GM23338 (cell line): ENCODE results near the gene TAGLN2. TPM values are rescaled to one million over a fixed set of nuclear protein-coding genes. Genes with fewer than 3 reads are reported as not detected.

Experiments used
- ATAC-seq: fragments of 200-7000 bp; cut with Tn5 transposase; 3 replicates; pipeline ENCODE4 v1.9.1; 2020
- DNase-seq: peaks from one replicate; pipeline ENCODE4 v3.0.0-alpha.2; 2015; ENCODE audit warnings: low spot score
- H2AFZ ChIP-seq: fragments of 200-600 bp; sonication (generic); 2 replicates; pipeline ENCODE4 v1.8.0; 2016; ENCODE audit warnings: antibody characterized with exemption, mild to moderate bottlenecking, moderate library complexity
- H3F3A ChIP-seq: fragments of 200-600 bp; sonication (generic); replicated peaks from 2 replicates; pipeline ENCODE4 v1.8.0; 2017; ENCODE audit warnings: antibody characterized with exemption, mixed run types, low read depth
- H3K27ac ChIP-seq: fragments of 200-600 bp; sonication (generic); 2 replicates; pipeline ENCODE4 v1.6.1; 2016; ENCODE audit warnings: low read depth
- H3K27me3 ChIP-seq: fragments of 200-600 bp; sonication (generic); 2 replicates; pipeline ENCODE4 v1.8.0; 2016; ENCODE audit warnings: mild to moderate bottlenecking, mixed run types, moderate library complexity; ENCODE audit not compliant: insufficient read depth
- H3K36me3 ChIP-seq: fragments of 200-600 bp; sonication (generic); 2 replicates; pipeline ENCODE4 v1.8.0; 2016; ENCODE audit warnings: mild to moderate bottlenecking; ENCODE audit not compliant: insufficient read depth
- H3K4me1 ChIP-seq: fragments of 200-600 bp; sonication (generic); 2 replicates; pipeline ENCODE4 v1.8.0; 2016; ENCODE audit warnings: mild to moderate bottlenecking, moderate library complexity; ENCODE audit not compliant: insufficient read depth
- H3K4me2 ChIP-seq: fragments of 200-600 bp; sonication (generic); 2 replicates; pipeline ENCODE4 v1.7.1; 2017; ENCODE audit warnings: mixed run types
- H3K4me3 ChIP-seq: fragments of 200-600 bp; sonication (generic); 2 replicates; pipeline ENCODE4 v1.6.1; 2016; ENCODE audit warnings: mixed run types
- H3K79me2 ChIP-seq: fragments of 200-600 bp; sonication (generic); replicated peaks from 2 replicates; pipeline ENCODE4 v1.8.0; 2017; ENCODE audit warnings: mild to moderate bottlenecking; ENCODE audit not compliant: insufficient read depth
- H3K9me2 ChIP-seq: fragments of 200-600 bp; sonication (generic); 2 replicates; pipeline ENCODE4 v1.8.0; 2017; ENCODE audit not compliant: insufficient read depth
- H4K20me1 ChIP-seq: fragments of 200-600 bp; sonication (generic); replicated peaks from 2 replicates; pipeline ENCODE4 v1.8.0; 2017; ENCODE audit warnings: mild to moderate bottlenecking; ENCODE audit not compliant: insufficient read depth
- H3K27ac Mint-ChIP-seq: 2 replicates; pipeline ENCODE4 v1.8.0; 2020; ENCODE audit warnings: inconsistent platforms, mild to moderate bottlenecking, moderate library complexity, mixed read lengths
- H3K27me3 Mint-ChIP-seq: 3 replicates; pipeline ENCODE4 v1.8.0; 2022; ENCODE audit warnings: low read depth, mild to moderate bottlenecking, moderate library complexity, mixed read lengths, inconsistent platforms; ENCODE audit not compliant: insufficient read depth, poor library complexity
- H3K36me3 Mint-ChIP-seq: 3 replicates; pipeline ENCODE4 v1.8.0; 2021; ENCODE audit warnings: low read depth, mild to moderate bottlenecking, inconsistent platforms, moderate library complexity, mixed read lengths
- H3K4me1 Mint-ChIP-seq: 3 replicates; pipeline ENCODE4 v1.8.0; 2020; ENCODE audit warnings: mild to moderate bottlenecking, inconsistent platforms, mixed read lengths
- H3K4me3 Mint-ChIP-seq: 3 replicates; pipeline ENCODE4 v1.8.0; 2021; ENCODE audit warnings: moderate library complexity, mild to moderate bottlenecking, inconsistent platforms, mixed read lengths
- H3K9me3 Mint-ChIP-seq: 3 replicates; pipeline ENCODE4 v1.8.0; 2020; ENCODE audit warnings: moderate library complexity, mild to moderate bottlenecking, inconsistent platforms, mixed read lengths
- CREB1 ChIP-seq: fragments of 250-450 bp; sonication (Bioruptor Pico); IDR thresholded peaks from 2 replicates; pipeline ENCODE4 v1.5.0; 2020; ENCODE audit warnings: low read depth, mild to moderate bottlenecking, moderate library complexity
- EZH2 ChIP-seq: fragments of 200-600 bp; sonication (generic); IDR thresholded peaks from one replicate; pipeline ENCODE4 v1.8.0; 2017; ENCODE audit warnings: antibody characterized with exemption, mild to moderate bottlenecking, low read depth; ENCODE audit not compliant: unreplicated experiment
- EZH2phosphoT487 ChIP-seq: fragments of 200-600 bp; sonication (generic); IDR thresholded peaks from one replicate; pipeline ENCODE4 v1.8.1; 2018; ENCODE audit warnings: antibody characterized with exemption; ENCODE audit not compliant: unreplicated experiment
- JUNB ChIP-seq: IDR thresholded peaks from one replicate; pipeline ENCODE4 v1.6.1; 2016; ENCODE audit warnings: antibody characterized with exemption; ENCODE audit not compliant: unreplicated experiment
- NANOG ChIP-seq: IDR thresholded peaks from 2 replicates; pipeline ENCODE4 v1.6.1; 2016; ENCODE audit warnings: antibody characterized with exemption, borderline replicate concordance
- POLR2AphosphoS5 ChIP-seq: IDR thresholded peaks from 2 replicates; pipeline ENCODE4 v1.6.1; 2016; ENCODE audit warnings: antibody characterized with exemption, low read depth
- REST ChIP-seq: IDR thresholded peaks from one replicate; pipeline ENCODE4 v1.6.1; 2018; ENCODE audit warnings: antibody characterized with exemption; ENCODE audit not compliant: unreplicated experiment
- STAT1 ChIP-seq: IDR thresholded peaks from one replicate; pipeline ENCODE4 v1.6.1; 2016; ENCODE audit warnings: antibody characterized with exemption; ENCODE audit not compliant: unreplicated experiment
- ZNF114 ChIP-seq: fragments of 250-450 bp; sonication (Bioruptor Pico); IDR thresholded peaks from 2 replicates; pipeline ENCODE4 v1.5.0; 2020; ENCODE audit warnings: mild to moderate bottlenecking, moderate library complexity
- ZNF331 ChIP-seq: fragments of 250-450 bp; sonication (Bioruptor Pico); IDR thresholded peaks from 2 replicates; pipeline ENCODE4 v1.5.0; 2020; ENCODE audit warnings: low read depth, mild to moderate bottlenecking, moderate library complexity
- polyA plus RNA-seq: library from polyadenylated mRNA; unstranded; fragments of >200 nt; fragmentation: Nextera tagmentation; extraction: Ambion mirVana; gene quantifications from 2 replicates; pipeline ENCODE4 v1.2.1, GENCODE V29; 2016
- total RNA-seq: library from RNA; depleted of rRNA; stranded (reverse); fragments of >200 nt; shearing (Covaris generic); gene quantifications from 2 replicates; pipeline ENCODE4 v1.2.3, GENCODE V29; 2014
- TF ChIP-seq, protein P1 (sequence below): IDR thresholded peaks from 2 replicates; pipeline ENCODE4 v1.6.1; 2016; ENCODE audit warnings: antibody characterized with exemption
- TF ChIP-seq, protein P2 (sequence below): fragments of 250-450 bp; sonication (Bioruptor Pico); IDR thresholded peaks from 2 replicates; pipeline ENCODE4 v1.5.0; 2020; ENCODE audit warnings: mild to moderate bottlenecking, moderate library complexity
- TF ChIP-seq, protein P3 (sequence below), 2 experiments: fragments of 200-600 bp in 1 of 2; sonication (generic) in 1 of 2; conservative IDR thresholded peaks; 2 replicates each; pipeline versions ENCODE4 v1.5.1 to v1.6.1; 2016 to 2017; ENCODE audit warnings: antibody characterized with exemption in 2 of 2, low read depth in 2 of 2, mild to moderate bottlenecking in 2 of 2, moderate library complexity in 1 of 2

TAGLN2 gene
- total and polyA plus RNA-seq, 2 experiments from 2014 or later: 58.2 to 60.1 TPM

GRCh38 chr1:159931795-159932173 lies 6.5 kb upstream of the TAGLN2 start:
- no peak overlapping the region for H3K27ac ChIP-seq
- no peak overlapping the region for H2AFZ ChIP-seq
- H3K4me1 Mint-ChIP-seq: peaks cover 14% of the 10 kb centered on the region
- no peak overlapping the region for H3K4me3 ChIP-seq
- H3K9me2 ChIP-seq: no peaks in the 10 kb centered on the region
- H3F3A ChIP-seq: no peaks in the 10 kb centered on the region; the same call in 1 of the 2 replicates
- no peaks in the 10 kb centered on the region; the same call in 1 of the 2 replicates for H4K20me1 ChIP-seq
- H3K27ac Mint-ChIP-seq: no peak overlapping the region
- ATAC-seq (no peak), DNase-seq (no peak)
- H3K4me2 ChIP-seq: no peak overlapping the region
- no peaks in the 10 kb centered on the region for H3K79me2 ChIP-seq
- H3K27me3 Mint-ChIP-seq: peaks cover 11% of the 10 kb centered on the region
- peaks cover 3% of the 10 kb centered on the region; the same call in 1 of the 2 replicates for H3K4me1 ChIP-seq
- H3K36me3 ChIP-seq: 0 out of 2 replicates have a peak, but pooled peaks cover 12% of the 10 kb centered on the region
- TF ChIP-seq POLR2AphosphoS5 (no peak), CREB1 (CRISPR knock-in tag) (no peak), EZH2phosphoT487 (no peak), NANOG (no peak), JUNB (no peak), ZNF114 (CRISPR knock-in tag) (no peak), REST (no peak), EZH2 (no peak), ZNF331 (CRISPR knock-in tag) (no peak), STAT1 (no peak)
- TF ChIP-seq, protein P1, sequence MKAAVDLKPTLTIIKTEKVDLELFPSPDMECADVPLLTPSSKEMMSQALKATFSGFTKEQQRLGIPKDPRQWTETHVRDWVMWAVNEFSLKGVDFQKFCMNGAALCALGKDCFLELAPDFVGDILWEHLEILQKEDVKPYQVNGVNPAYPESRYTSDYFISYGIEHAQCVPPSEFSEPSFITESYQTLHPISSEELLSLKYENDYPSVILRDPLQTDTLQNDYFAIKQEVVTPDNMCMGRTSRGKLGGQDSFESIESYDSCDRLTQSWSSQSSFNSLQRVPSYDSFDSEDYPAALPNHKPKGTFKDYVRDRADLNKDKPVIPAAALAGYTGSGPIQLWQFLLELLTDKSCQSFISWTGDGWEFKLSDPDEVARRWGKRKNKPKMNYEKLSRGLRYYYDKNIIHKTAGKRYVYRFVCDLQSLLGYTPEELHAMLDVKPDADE: no peak
- TF ChIP-seq, protein P2, sequence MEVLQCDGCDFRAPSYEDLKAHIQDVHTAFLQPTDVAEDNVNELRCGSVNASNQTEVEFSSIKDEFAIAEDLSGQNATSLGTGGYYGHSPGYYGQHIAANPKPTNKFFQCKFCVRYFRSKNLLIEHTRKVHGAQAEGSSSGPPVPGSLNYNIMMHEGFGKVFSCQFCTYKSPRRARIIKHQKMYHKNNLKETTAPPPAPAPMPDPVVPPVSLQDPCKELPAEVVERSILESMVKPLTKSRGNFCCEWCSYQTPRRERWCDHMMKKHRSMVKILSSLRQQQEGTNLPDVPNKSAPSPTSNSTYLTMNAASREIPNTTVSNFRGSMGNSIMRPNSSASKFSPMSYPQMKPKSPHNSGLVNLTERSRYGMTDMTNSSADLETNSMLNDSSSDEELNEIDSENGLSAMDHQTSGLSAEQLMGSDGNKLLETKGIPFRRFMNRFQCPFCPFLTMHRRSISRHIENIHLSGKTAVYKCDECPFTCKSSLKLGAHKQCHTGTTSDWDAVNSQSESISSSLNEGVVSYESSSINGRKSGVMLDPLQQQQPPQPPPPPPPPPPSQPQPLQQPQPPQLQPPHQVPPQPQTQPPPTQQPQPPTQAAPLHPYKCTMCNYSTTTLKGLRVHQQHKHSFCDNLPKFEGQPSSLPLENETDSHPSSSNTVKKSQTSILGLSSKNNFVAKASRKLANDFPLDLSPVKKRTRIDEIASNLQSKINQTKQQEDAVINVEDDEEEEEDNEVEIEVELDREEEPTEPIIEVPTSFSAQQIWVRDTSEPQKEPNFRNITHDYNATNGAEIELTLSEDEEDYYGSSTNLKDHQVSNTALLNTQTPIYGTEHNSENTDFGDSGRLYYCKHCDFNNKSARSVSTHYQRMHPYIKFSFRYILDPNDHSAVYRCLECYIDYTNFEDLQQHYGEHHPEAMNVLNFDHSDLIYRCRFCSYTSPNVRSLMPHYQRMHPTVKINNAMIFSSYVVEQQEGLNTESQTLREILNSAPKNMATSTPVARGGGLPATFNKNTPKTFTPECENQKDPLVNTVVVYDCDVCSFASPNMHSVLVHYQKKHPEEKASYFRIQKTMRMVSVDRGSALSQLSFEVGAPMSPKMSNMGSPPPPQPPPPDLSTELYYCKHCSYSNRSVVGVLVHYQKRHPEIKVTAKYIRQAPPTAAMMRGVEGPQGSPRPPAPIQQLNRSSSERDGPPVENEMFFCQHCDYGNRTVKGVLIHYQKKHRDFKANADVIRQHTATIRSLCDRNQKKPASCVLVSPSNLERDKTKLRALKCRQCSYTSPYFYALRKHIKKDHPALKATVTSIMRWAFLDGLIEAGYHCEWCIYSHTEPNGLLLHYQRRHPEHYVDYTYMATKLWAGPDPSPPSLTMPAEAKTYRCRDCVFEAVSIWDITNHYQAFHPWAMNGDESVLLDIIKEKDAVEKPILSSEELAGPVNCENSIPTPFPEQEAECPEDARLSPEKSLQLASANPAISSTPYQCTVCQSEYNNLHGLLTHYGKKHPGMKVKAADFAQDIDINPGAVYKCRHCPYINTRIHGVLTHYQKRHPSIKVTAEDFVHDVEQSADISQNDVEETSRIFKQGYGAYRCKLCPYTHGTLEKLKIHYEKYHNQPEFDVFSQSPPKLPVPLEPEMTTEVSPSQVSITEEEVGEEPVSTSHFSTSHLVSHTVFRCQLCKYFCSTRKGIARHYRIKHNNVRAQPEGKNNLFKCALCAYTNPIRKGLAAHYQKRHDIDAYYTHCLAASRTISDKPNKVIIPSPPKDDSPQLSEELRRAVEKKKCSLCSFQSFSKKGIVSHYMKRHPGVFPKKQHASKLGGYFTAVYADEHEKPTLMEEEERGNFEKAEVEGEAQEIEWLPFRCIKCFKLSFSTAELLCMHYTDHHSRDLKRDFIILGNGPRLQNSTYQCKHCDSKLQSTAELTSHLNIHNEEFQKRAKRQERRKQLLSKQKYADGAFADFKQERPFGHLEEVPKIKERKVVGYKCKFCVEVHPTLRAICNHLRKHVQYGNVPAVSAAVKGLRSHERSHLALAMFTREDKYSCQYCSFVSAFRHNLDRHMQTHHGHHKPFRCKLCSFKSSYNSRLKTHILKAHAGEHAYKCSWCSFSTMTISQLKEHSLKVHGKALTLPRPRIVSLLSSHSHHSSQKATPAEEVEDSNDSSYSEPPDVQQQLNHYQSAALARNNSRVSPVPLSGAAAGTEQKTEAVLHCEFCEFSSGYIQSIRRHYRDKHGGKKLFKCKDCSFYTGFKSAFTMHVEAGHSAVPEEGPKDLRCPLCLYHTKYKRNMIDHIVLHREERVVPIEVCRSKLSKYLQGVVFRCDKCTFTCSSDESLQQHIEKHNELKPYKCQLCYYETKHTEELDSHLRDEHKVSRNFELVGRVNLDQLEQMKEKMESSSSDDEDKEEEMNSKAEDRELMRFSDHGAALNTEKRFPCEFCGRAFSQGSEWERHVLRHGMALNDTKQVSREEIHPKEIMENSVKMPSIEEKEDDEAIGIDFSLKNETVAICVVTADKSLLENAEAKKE: no peak
- TF ChIP-seq, protein P3, sequence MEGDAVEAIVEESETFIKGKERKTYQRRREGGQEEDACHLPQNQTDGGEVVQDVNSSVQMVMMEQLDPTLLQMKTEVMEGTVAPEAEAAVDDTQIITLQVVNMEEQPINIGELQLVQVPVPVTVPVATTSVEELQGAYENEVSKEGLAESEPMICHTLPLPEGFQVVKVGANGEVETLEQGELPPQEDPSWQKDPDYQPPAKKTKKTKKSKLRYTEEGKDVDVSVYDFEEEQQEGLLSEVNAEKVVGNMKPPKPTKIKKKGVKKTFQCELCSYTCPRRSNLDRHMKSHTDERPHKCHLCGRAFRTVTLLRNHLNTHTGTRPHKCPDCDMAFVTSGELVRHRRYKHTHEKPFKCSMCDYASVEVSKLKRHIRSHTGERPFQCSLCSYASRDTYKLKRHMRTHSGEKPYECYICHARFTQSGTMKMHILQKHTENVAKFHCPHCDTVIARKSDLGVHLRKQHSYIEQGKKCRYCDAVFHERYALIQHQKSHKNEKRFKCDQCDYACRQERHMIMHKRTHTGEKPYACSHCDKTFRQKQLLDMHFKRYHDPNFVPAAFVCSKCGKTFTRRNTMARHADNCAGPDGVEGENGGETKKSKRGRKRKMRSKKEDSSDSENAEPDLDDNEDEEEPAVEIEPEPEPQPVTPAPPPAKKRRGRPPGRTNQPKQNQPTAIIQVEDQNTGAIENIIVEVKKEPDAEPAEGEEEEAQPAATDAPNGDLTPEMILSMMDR (conservative IDR thresholded peaks at IDR 0.05; ENCODE audit: low read depth in 2 of 2): no peak
- no peak overlapping the region for H3K4me3 Mint-ChIP-seq
- peaks cover 56% of the 10 kb centered on the region for H3K36me3 Mint-ChIP-seq
- no peaks in the 10 kb centered on the region for H3K27me3 ChIP-seq
- H3K9me3 Mint-ChIP-seq: no peaks in the 10 kb centered on the region; the same call in 1 of the 3 replicates
